Testis (tissue), 3 donors: ENCODE results near the gene METTL17. TPM values are rescaled to one million over a fixed set of nuclear protein-coding genes. Genes with fewer than 3 reads are reported as not detected.

Experiments
- DNase-seq: peaks from one replicate; pipeline ENCODE4 v3.0.0-alpha.2; 2019
- H3K27ac ChIP-seq, 2 donors: fragments of 200-600 bp; sonication (generic); one replicate each; pipeline ENCODE4 v1.5.1; 2019
- H3K27me3 ChIP-seq: fragments of 200-600 bp; sonication (generic); one replicate; pipeline ENCODE4 v1.5.1; 2019
- H3K36me3 ChIP-seq: fragments of 200-600 bp; sonication (generic); one replicate; pipeline ENCODE4 v1.5.1; 2017; ENCODE audit warnings: low read depth; ENCODE audit errors: missing control alignments
- H3K4me1 ChIP-seq: fragments of 200-600 bp; sonication (generic); one replicate; pipeline ENCODE4 v1.5.1; 2019
- H3K4me3 ChIP-seq, 2 donors: fragments of 200-600 bp; sonication (generic); one replicate each; pipeline ENCODE4 v1.5.1; 2017 to 2019
- H3K9me3 ChIP-seq: fragments of 200-600 bp; sonication (generic); one replicate; pipeline ENCODE4 v1.5.1; 2017
- CTCF ChIP-seq, 3 experiments: fragments of 450-650 bp in 2 of 3; fragments of 200-600 bp in 1 of 3; sonication (generic) in 1 of 3; IDR thresholded peaks; one replicate each; pipeline ENCODE4 v1.5.1; 2016 to 2019; ENCODE audit warnings: antibody characterized with exemption in 3 of 3, mild to moderate bottlenecking in 2 of 3, moderate library complexity in 1 of 3
- POLR2A ChIP-seq: fragments of 450-650 bp; IDR thresholded peaks from one replicate; pipeline ENCODE4 v1.6.1; 2017; ENCODE audit warnings: antibody characterized with exemption, mild to moderate bottlenecking, moderate library complexity
- WGBS, 2 donors: methylation state at CpG; one replicate each; pipeline ENCODE4 v1.1.5; 2018; 5-methylcytosine and 5-hydroxymethylcytosine counted together
- intact Hi-C: fragments of 100-400 bp; cut with DNase I; formaldehyde crosslinking; loops from one replicate; pipeline ENCODE4 v1.15.1; 2023; ENCODE audit warnings: low total_unique reads
- polyA plus RNA-seq: library from polyadenylated mRNA; stranded (reverse); fragments of 350-450 nt; fragmentation: Illumina TruSeq; extraction: RNeasy Lipid Tissue Mini Kit (QIAGEN cat#74804); gene quantifications from one replicate; pipeline ENCODE4 v1.2.3, GENCODE V29; 2014; ENCODE audit warnings: low read depth, low replicate concordance; ENCODE audit not compliant: insufficient read depth
- total RNA-seq, 2 donors: library from RNA; depleted of rRNA; stranded (reverse); fragments of >200 nt; gene quantifications; one replicate each; pipeline ENCODE4 v1.2.3, GENCODE V29; 2016

The METTL17 gene
- total and polyA plus RNA-seq, 3 donors from 2014 or later: 68.9 to 93.4 (median 93.2) TPM

GRCh38 chr14:21024585-21025370, 35.0 kb downstream of the METTL17 start, which contains the start of gene NDRG2:
Gene NDRG2, minus strand, starts transcription at chr14:21025061. Its CDS starts 1,746 bp downstream, at chr14:21023315.
- Histone ChIP-seq H3K4me1 (peaks cover 31% of the 10 kb centered on the region), H3K36me3 (no peaks in the 10 kb centered on the region), H3K9me3 (no peaks in the 10 kb centered on the region), H3K27me3 (no peaks in the 10 kb centered on the region), H3K27ac (peak within 1 kb of the TSS; percentile 89 to 91), H3K4me3 (peak within 1 kb of the TSS; percentile 76 to 83)
- WGBS, 2 donors: 1 to 2% methylated on average over 13 to 61 of the region's 72 CpGs
- peak; percentile 82 for DNase-seq
- intact Hi-C loops: no loop called here
- TF ChIP-seq POLR2A (no peak), CTCF (IDR thresholded peaks at IDR 0.05) (no peak)

GRCh38 chr14:21025371-21026273, 35.8 kb downstream of the METTL17 start:
- peaks cover 31% of the 10 kb centered on the region for H3K4me1 ChIP-seq
- WGBS, 2 donors: 1 to 2% methylated on average over 25 to 56 of the region's 58 CpGs
- no peak for TF ChIP-seq POLR2A
- peak overlapping the region; percentile 76 to 83 for H3K4me3 ChIP-seq
- peak overlapping the region; percentile 89 to 91 for H3K27ac ChIP-seq
- intact Hi-C loops: no loop called here
- H3K9me3 ChIP-seq: no peaks in the 10 kb centered on the region
- H3K27me3 ChIP-seq: no peaks in the 10 kb centered on the region
- peak; percentile 84 for DNase-seq
- H3K36me3 ChIP-seq: no peaks in the 10 kb centered on the region

GRCh38 chr14:21026274-21026987, 36.7 kb downstream of the METTL17 start:
- no peak for DNase-seq

GRCh38 chr14:21026988-21027315, 37.2 kb downstream of the METTL17 start:
- Histone ChIP-seq H3K9me3 (no peaks in the 10 kb centered on the region), H3K4me3 (no peak overlapping the region), H3K27me3 (no peaks in the 10 kb centered on the region), H3K4me1 (peaks cover 29% of the 10 kb centered on the region), H3K36me3 (no peaks in the 10 kb centered on the region), H3K27ac (peak overlapping the region; percentile 46 to 91)
- intact Hi-C loops: no loop called here
- 16 to 48% methylated on average over 3 of the region's 3 CpGs for WGBS, 2 donors
- DNase-seq: no peak
- TF ChIP-seq POLR2A (no peak), CTCF (IDR thresholded peaks at IDR 0.05) (no peak)

More at GRCh38 chr14:21026274-21026987, 36.7 kb downstream of the METTL17 start:
- WGBS, 2 donors: 38 to 43% methylated on average over 5 to 7 of the region's 7 CpGs
- Histone ChIP-seq H3K36me3 (no peaks in the 10 kb centered on the region), H3K27ac (peak overlapping the region; percentile 89 to 91), H3K4me1 (peaks cover 31% of the 10 kb centered on the region), H3K27me3 (no peaks in the 10 kb centered on the region), H3K4me3 (peak overlapping the region in 1 of 2 donors; percentile 83), H3K9me3 (no peaks in the 10 kb centered on the region)
- no peak for TF ChIP-seq POLR2A
- no peak for TF ChIP-seq CTCF (IDR thresholded peaks at IDR 0.05)
- intact Hi-C loops: no loop called here
